Kidney (tissue), 14 donors: ENCODE data around the gene C1orf232. TPM values are rescaled to one million over a fixed set of nuclear protein-coding genes. Genes with fewer than 3 reads are reported as not detected.

Experiments used
- DNase-seq, 5 donors: peaks; one replicate each; pipeline ENCODE4 v3.0.0-alpha.2; 2013 to 2020
- FAIRE-seq: peaks from 2 replicates; lab custom pipeline; 2012; peaks lifted over from hg19 to GRCh38; lab: Jason Lieb, UNC
- H3K27ac ChIP-seq, 2 donors: one replicate each; pipeline ENCODE4 v1.7.0; 2013; ENCODE audit warnings: low read depth in 2 of 2, low read length in 2 of 2, inconsistent platforms in 1 of 2
- H3K27me3 ChIP-seq: one replicate; pipeline ENCODE4 v1.7.1; 2013; ENCODE audit warnings: low read length, inconsistent platforms; ENCODE audit not compliant: control insufficient read depth, insufficient read depth
- H3K36me3 ChIP-seq, 3 donors: one replicate each; pipeline versions ENCODE4 v1.7.0 to v1.7.1; 2013; ENCODE audit warnings: low read length in 3 of 3, control low read depth in 1 of 3, inconsistent platforms in 1 of 3; ENCODE audit not compliant: insufficient read depth in 3 of 3, control insufficient read depth in 2 of 3
- H3K4me1 ChIP-seq, 3 donors: one replicate each; pipeline versions ENCODE4 v1.7.0 to v1.7.1; 2013; ENCODE audit warnings: low read length in 3 of 3, inconsistent platforms in 1 of 3, low read depth in 1 of 3; ENCODE audit not compliant: control insufficient read depth in 2 of 3, insufficient read depth in 2 of 3
- H3K4me3 ChIP-seq, 3 donors: one replicate each; pipeline versions ENCODE4 v1.7.0 to v1.8.1; 2013; ENCODE audit warnings: low read length in 3 of 3, control low read depth in 1 of 3, inconsistent platforms in 1 of 3
- H3K9ac ChIP-seq, 3 donors: one replicate each; pipeline versions ENCODE4 v1.7.0 to v1.7.1; 2013; ENCODE audit warnings: low read length in 3 of 3, control low read depth in 1 of 3, inconsistent platforms in 1 of 3
- H3K9me3 ChIP-seq, 3 donors: one replicate each; pipeline versions ENCODE4 v1.7.0 to v1.7.1; 2013; ENCODE audit warnings: low read length in 3 of 3, control low read depth in 1 of 3, inconsistent platforms in 1 of 3; ENCODE audit not compliant: control insufficient read depth in 2 of 3, insufficient read depth in 1 of 3
- CTCF ChIP-seq: IDR thresholded peaks from 3 replicates; pipeline ENCODE4 v1.5.1; 2012; ENCODE audit warnings: mild to moderate bottlenecking, moderate library complexity, borderline replicate concordance; ENCODE audit not compliant: insufficient read depth; ENCODE audit errors: extremely low read depth
- intact Hi-C: fragments of 100-400 bp; cut with DNase I; formaldehyde crosslinking; loops from one replicate; pipeline ENCODE4 v1.11.1; 2022
- polyA plus RNA-seq: library from polyadenylated mRNA; stranded (reverse); fragments of 350-450 nt; fragmentation: Illumina TruSeq; extraction: RNeasy Lipid Tissue Mini Kit (QIAGEN cat#74804); gene quantifications from one replicate; pipeline ENCODE4 v1.2.3, GENCODE V29; 2014; ENCODE audit warnings: low read depth, low replicate concordance; ENCODE audit not compliant: insufficient read depth
- total RNA-seq: library from RNA; stranded (reverse); fragmentation: NEBNext Ultra II Directional; extraction: Animal tissue kit (Norgen Biotek cat#: 25700); gene quantifications from one replicate; pipeline ENCODE4 v1.2.1, GENCODE V29; 2021
- donor health status: control.
- donor health status: control.
- donor health status: control.
- donor health status: control.
- donor health status: control.
- donor health status: DM: yes; HTN: yes; CAD: no.
- donor health status: Normal renal cell carcinoma (clear cell type).

C1orf232 gene
- total and polyA plus RNA-seq, 2 donors from 2014 or later: not detected

GRCh38 chr1:26127235-26128163, 41.3 kb downstream of the C1orf232 start:
- no peak for FAIRE-seq

GRCh38 chr1:26126321-26127084, 42.3 kb downstream of the C1orf232 start:
- Histone ChIP-seq H3K9ac (no peak overlapping the region), H3K9me3 (no peaks in the 10 kb centered on the region), H3K36me3 (no peaks in the 10 kb centered on the region), H3K27ac (no peak overlapping the region), H3K27me3 (no peaks in the 10 kb centered on the region), H3K4me3 (no peak overlapping the region), H3K4me1 (peaks cover 0 to 10% (median 2%) of the 10 kb centered on the region in 3 donors)
- FAIRE-seq (no peak), DNase-seq (no peak)
- intact Hi-C loops: no loop called here
- TF ChIP-seq CTCF: no peak

More at GRCh38 chr1:26127235-26128163, 41.3 kb downstream of the C1orf232 start:
- Histone ChIP-seq H3K4me3 (no peak overlapping the region), H3K36me3 (no peaks in the 10 kb centered on the region), H3K9me3 (no peaks in the 10 kb centered on the region), H3K9ac (no peak overlapping the region), H3K27me3 (no peaks in the 10 kb centered on the region), H3K27ac (no peak overlapping the region), H3K4me1 (peaks cover 0 to 10% (median 2%) of the 10 kb centered on the region in 3 donors)
- no peak for DNase-seq
- intact Hi-C loops: no loop called here
- no peak for TF ChIP-seq CTCF

DNA sequence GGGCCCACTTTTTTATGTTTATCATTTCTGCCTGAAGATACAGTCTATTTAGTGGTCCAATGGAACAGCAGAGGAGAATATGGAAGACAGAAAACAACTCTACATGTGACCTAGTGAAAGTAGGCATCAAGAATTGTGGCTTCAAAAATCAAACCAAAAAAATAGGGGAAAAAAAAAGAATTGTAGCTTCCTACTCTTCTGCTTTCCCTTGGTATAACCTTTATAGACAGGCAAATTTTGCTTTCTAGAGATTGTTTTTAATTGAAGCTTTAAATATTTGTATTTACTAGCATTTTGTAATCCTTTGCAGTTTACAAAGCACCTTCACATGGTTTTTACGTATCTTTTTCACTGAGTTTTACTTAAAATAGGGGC, 42.8 kb downstream of the C1orf232 start:
- DNase-seq (no peak), FAIRE-seq (no peak)
- no peak overlapping the region for H3K27ac ChIP-seq
- H3K4me3 ChIP-seq: no peak overlapping the region
- intact Hi-C loops: no loop called here
- H3K9ac ChIP-seq: no peak overlapping the region
- no peak for TF ChIP-seq CTCF
- no peaks in the 10 kb centered on the region for H3K9me3 ChIP-seq
- H3K4me1 ChIP-seq: peaks cover 0 to 10% (median 2%) of the 10 kb centered on the region in 3 donors
- no peaks in the 10 kb centered on the region for H3K27me3 ChIP-seq
- no peaks in the 10 kb centered on the region for H3K36me3 ChIP-seq
